AG04449 (cell line): Measurements from ENCODE around the gene NR1I3.

ENCODE experiments used
- CTCF ChIA-PET: fragments of 350-600 bp; formaldehyde crosslinking; extraction: SDS; loops from one replicate; lab custom pipeline; 2021; ENCODE audit warnings: antibody characterized with exemption; lab: Yijun Ruan, JAX
- POLR2A ChIA-PET: fragments of 400-600, 350-600 bp; formaldehyde crosslinking; extraction: SDS; loops from one replicate; lab custom pipeline; 2020; ENCODE audit warnings: antibody characterized with exemption, inconsistent platforms; lab: Yijun Ruan, JAX
- DNase-seq: peaks from one replicate; pipeline ENCODE4 v3.0.0-alpha.2; 2010; ENCODE audit warnings: low read depth, low spot score
- H3K4me3 ChIP-seq: 2 replicates; pipeline ENCODE4 v1.5.1; 2011; ENCODE audit warnings: low read depth, mild to moderate bottlenecking, control low read depth, low read length
- TF ChIP-seq, protein P1 (sequence below): IDR thresholded peaks from one replicate; pipeline ENCODE4 v1.5.1; 2011; ENCODE audit warnings: mild to moderate bottlenecking, moderate library complexity, low read length, control low read depth, inconsistent platforms; ENCODE audit not compliant: insufficient read depth; ENCODE audit errors: missing control alignments

The NR1I3 gene, protein sequence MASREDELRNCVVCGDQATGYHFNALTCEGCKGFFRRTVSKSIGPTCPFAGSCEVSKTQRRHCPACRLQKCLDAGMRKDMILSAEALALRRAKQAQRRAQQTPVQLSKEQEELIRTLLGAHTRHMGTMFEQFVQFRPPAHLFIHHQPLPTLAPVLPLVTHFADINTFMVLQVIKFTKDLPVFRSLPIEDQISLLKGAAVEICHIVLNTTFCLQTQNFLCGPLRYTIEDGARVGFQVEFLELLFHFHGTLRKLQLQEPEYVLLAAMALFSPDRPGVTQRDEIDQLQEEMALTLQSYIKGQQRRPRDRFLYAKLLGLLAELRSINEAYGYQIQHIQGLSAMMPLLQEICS

DNA sequence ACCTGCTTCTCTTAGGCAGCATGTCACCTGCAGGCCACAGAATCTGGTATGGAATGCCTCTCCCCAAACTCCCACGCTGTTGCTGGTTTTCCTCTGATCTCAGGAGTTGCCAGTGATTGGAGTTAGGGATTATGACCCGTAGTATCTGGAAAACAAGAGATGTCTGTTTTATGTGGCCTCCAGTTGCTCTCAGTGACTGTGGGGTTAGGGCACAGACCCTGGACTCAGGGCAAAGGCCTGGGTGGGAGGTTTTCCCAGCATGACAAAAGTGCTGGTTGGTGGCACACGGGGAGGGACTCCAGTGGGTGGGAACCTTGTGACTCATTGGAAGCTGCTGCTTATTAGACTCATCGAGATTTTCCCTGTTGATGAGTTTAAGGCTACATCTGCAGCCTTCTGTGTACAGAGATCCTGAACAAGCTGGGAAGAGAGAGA lies at the start of gene NR1I3:
Gene NR1I3, minus strand, starts transcription at position 165 of the 435 bp plus-strand sequence. CDS start 1,638 bp downstream, outside the sequence.
- TF ChIP-seq, protein P1, sequence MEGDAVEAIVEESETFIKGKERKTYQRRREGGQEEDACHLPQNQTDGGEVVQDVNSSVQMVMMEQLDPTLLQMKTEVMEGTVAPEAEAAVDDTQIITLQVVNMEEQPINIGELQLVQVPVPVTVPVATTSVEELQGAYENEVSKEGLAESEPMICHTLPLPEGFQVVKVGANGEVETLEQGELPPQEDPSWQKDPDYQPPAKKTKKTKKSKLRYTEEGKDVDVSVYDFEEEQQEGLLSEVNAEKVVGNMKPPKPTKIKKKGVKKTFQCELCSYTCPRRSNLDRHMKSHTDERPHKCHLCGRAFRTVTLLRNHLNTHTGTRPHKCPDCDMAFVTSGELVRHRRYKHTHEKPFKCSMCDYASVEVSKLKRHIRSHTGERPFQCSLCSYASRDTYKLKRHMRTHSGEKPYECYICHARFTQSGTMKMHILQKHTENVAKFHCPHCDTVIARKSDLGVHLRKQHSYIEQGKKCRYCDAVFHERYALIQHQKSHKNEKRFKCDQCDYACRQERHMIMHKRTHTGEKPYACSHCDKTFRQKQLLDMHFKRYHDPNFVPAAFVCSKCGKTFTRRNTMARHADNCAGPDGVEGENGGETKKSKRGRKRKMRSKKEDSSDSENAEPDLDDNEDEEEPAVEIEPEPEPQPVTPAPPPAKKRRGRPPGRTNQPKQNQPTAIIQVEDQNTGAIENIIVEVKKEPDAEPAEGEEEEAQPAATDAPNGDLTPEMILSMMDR, result no peak
- H3K4me3 ChIP-seq, result no peak within 1 kb of the TSS
- CTCF ChIA-PET, result interaction anchor here (0.9 to 8.4 kb wide), 6 partner anchors 11 to 143 kb away, joined by 3 to 120 read pairs (median 5); partner anchors contain the start of genes APOA2 and TOMM40L
- POLR2A ChIA-PET, result no interaction called here
- DNase-seq, result no peak

DNA sequence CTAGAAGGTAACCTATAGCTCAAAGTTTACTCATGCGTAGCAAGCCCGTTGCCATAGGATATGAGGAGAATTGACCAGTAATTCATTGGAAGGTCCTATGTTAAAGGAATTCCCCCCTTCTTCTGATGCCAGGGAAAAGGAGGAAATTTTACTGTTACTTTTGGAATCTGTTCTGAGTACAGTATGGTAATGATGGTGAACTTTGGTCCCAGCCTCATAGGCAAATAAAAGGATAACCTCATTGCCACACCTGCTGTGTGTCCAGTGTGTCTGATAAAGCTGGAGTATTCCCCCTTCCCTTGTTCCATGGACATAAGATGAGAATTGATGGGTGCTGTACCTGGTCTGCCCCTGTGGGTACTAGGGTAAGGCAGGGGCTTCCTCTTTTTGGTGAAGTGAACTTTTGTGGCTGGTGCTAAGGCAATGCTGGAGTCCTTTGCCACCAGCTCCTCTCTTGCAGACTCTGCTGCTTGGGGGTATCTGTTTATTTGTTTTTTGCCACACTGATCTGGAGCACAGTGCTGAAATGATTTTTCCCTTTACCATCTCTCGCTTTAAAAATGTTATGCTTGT lies 49.6 kb upstream of the NR1I3 start:
- TF ChIP-seq, protein P1, result no peak
- DNase-seq, result no peak
- ChIA-PET POLR2A (no interaction called here), CTCF (interaction anchor here (1.4 to 3.2 kb wide), 2 partner anchors 9 to 60 kb away, joined by 5 to 26 read pairs; partner anchors contain the start of gene TOMM40L)
- H3K4me3 ChIP-seq, result no peak overlapping the region

DNA sequence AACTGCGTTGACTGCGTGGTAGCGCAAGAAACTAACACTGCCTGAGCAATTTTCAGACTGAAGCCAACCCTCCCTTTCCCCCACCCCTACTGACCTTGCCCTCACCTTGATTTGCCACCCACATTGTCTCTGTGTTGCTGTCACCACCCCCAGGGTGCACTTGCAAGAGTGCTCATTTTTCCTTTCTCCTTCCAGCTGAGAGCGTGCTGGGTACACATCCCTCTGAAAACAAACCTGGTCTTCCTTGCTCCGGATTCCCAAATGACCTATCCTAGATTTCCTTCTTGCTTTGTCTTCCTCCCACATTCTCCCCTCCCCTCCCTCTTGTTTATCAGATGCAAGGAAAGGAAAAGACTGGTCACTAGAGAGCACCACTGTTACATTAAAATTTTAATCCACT lies 47.5 kb upstream of the NR1I3 start:
- ChIA-PET CTCF (interaction anchor here (3.2 kb wide), 1 partner anchor 58 kb away, joined by 26 read pairs; the partner anchor contains the start of gene TOMM40L), POLR2A (no interaction called here)
- TF ChIP-seq, protein P1, result no peak
- H3K4me3 ChIP-seq, result no peak overlapping the region
- DNase-seq, result no peak

DNA sequence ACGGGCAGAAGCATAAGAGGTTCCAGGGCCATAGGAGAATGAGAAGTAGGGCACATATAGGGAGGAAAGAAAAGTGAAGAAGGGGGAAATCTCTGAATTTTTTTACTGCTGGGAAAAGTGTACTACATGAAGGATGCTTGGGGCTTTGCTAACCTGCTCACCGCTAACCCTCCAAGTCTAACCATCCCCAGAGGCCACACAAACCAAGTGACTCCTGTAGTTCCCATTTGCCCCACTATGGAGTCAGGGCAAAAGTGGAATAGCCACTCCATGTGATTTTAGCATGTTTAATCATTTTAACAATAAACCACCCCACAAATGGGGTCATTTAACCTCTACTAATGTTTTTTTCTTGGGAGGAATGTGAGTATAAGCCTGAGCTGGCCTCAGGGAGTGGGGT lies 47.1 kb upstream of the NR1I3 start:
- TF ChIP-seq, protein P1, result no peak
- ChIA-PET CTCF (interaction anchor here (1.0 to 3.2 kb wide), 3 partner anchors 13 to 58 kb away, joined by 3 to 26 read pairs (median 24); partner anchors contain the start of gene TOMM40L), POLR2A (no interaction called here)
- no peak overlapping the region for H3K4me3 ChIP-seq
- no peak for DNase-seq

DNA sequence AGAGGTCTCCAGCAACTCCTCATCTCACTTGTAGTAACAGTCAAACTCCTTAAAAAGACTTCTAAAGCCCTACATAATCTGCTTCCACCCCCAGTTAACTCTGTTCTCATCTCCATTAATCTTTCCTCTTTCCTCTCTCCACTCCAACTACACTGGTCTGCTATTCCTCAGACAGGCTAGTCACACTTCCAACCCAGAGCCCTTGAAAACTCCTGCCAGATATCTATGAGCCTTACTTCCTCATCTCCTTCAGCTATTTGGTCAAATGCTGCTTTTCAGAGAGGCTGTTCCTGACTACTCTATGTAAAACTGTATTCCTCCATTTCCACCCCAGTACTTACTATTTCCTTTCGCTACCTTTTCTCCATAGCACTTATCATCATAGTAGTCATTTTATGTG lies 45.0 kb upstream of the NR1I3 start:
- ChIA-PET POLR2A (no interaction called here), CTCF (interaction anchor here (0.7 to 3.2 kb wide), 5 partner anchors 9 to 72 kb away, joined by 3 to 28 read pairs (median 8); partner anchors contain the start of gene TOMM40L)
- no peak overlapping the region for H3K4me3 ChIP-seq
- TF ChIP-seq, protein P1, result no peak
- DNase-seq, result no peak

DNA sequence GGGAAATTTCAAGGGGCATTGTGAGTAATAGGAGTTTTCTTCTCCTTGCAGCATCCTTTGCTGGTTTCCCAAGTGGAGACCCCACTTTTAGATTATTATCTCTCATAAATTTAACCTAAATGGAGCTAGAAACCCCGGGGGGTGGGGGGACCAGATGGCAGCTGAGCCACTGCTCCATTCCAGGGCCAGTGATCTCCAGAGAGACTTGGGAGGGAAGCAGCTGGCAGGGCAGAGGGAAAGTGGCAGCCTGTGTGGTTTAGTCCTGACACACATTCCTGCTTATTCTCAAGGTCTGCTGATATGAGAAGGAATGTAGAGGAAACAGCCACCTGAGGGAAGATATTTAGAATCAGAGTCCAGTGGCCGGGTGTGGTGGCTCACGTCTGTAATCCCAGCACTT lies 36.9 kb upstream of the NR1I3 start:
- ChIA-PET POLR2A (no interaction called here), CTCF (interaction anchor here (1.5 to 2.1 kb wide), 3 partner anchors 16 to 48 kb away, joined by 5 to 12 read pairs (median 10); partner anchors contain the start of genes PCP4L1 and TOMM40L)
- H3K4me3 ChIP-seq, result no peak overlapping the region
- DNase-seq, result no peak
- TF ChIP-seq, protein P1, result no peak
